Activated CD8-positive, alpha-beta memory T cell treated with anti-CD3 and anti-CD28 coated beads for 4 hours (primary cell): ENCODE data around the gene MPPED2.

ENCODE experiments used
- DNase-seq, 2 donors: peaks; one replicate each; pipeline ENCODE4 v3.0.0-alpha.2; 2020; ENCODE audit warnings: low read depth in 2 of 2

Gene MPPED2

DNA sequence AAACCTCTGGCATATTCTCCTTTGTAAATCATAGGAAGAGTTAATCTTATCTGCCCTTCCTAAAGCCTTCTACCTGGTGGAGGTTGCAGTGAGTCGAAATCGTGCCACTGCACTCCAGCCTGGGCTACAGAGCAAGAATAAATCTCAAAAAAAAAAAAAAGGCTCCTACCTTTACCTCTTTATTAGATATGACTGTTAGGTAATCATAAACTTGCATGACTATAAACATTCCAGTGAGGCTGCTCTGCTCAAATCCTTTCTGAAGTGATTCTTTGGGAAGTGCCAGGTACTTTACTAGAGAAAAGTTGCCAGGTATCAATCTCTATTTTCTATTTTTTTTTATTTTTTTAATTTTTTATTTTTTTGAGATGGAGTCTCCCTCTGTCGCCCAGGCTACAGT is 59.6 kb downstream of the MPPED2 start:
- DNase-seq = no peak

DNA sequence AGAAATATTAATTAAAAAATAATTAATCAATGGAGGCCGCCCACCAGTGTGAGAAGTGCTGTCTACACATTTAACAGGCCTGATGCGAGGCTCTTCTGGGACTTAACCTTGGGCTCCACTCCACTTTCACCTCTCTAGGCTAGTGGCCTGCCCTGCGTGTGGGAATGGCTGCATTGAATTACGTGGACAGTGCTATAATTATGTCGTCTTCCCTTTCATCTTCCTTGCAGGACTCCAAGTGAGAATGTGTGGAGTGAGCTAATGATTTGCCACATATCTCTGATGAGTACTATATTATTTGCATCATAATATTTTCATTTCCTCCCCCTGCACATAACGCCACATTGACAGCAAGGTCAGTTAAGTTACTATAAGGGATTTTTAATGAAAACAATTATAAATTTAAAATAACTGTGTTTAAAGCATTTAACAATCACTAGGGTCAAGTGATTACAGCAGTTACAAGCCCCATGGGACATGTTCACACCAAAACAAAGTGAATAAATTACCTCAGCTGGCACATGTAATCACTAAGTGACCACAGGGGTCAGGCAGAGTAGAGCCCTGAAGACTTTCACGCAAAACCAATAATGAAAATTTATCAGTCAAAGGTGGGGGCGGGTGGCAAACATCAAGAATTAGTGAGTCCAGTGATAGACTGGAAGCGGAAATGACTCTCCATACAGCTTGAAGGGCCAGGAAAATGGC is 63.5 kb downstream of the MPPED2 start:
- DNase-seq = no peak

- DNase-seq = no peak
Observed at GRCh38 chr11:30521297-30522071, 64.7 kb downstream of the MPPED2 start.

DNA sequence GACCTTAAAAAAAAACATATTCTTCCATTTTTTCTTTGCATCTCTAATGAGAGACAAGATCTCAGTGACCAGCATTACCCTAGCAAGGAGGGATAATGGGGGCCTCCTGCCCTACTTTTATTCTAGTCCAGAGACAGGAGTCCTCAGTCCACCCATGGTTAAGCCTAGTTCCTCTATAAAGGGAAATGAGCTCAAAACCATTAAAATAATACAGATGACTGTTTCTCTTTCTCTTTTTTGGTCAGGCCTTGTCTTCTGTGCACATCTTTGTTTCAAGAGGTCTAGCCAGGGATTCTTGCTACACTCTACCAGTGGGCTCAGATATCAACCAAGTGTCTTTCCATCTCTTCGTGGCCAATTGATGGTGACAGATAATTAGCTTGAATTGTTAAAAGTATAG is 73.1 kb downstream of the MPPED2 start:
- no peak for DNase-seq

DNA sequence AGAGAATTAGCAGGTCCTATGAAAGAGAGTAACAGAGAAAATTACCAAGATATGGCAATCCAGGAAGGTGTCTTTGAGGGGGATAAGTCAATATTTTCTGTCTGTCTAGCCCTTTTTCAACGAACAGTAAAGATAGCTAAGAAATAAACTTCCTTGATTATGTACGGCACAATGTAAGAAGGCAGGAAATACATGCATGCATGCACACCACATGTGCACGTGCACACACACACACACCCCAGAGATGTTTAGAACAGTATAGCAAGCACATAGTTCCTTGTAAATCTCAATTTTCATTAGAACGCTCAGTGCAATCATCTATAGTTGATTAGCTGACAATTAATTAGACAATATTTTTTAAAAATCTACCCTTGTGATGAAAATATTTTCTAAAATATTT is 74.7 kb downstream of the MPPED2 start:
- no peak for DNase-seq

- no peak for DNase-seq
Observed at GRCh38 chr11:30510750-30511149, 75.4 kb downstream of the MPPED2 start.

DNA sequence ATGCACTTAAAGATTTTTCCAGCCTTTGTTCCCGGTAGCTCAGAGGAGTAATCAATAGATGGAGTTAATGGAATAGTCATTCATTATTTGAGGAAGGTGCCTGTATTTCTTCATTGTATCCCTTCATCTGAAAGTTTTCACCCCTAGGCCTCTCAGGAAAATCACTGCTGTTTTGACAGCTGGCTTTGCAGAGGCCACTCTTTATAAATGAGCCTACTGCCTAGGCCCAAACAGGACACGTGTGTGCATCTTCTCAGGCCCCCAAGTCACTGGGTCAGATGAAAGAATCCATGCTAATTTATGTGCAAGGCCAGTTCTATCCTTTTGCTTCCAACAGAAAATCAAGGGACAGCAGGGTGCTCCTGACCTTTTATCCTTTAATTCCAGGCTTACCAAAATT is 76.8 kb downstream of the MPPED2 start:
- no peak for DNase-seq

DNA sequence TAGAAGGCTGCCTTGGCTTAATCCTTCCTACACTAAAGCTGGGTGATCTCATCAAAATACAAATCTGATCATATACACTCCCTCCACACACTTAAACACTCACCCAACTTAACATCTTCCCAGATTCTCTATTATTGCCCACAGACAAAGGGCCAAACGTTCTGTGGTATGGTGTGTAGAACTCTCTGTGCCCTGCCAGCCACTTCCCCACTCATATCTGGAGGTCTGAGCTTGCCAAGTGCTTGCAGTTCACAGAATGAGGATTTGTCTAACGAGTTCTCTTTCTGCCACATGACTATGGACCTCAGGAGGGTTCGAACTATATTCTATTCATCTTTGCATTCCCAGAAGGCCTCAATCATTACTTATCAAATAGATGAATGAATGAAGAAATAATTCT is 77.6 kb downstream of the MPPED2 start:
- no peak for DNase-seq

- no peak for DNase-seq
Observed at GRCh38 chr11:30505603-30506002, 80.5 kb downstream of the MPPED2 start.

- DNase-seq = no peak
Observed at GRCh38 chr11:30504468-30504867, 81.7 kb downstream of the MPPED2 start.

DNA sequence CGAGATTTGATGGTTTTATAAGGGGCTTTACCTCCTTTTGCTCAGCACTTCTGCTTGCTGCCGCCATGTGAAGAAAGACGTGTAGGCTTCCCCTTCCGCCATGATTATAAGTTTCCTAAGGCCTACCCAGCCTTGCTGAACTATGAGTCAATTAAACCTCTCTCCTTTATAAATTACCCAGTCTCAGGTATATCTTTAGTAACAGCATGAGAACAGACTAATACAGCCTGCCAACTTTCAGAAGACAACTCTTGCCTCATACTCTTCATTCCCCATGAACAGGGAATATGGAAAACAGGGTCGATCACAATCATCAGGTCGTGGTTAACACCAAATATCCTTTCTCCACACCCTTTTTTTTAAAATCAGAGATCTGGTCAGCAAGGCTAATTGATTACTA is 83.0 kb downstream of the MPPED2 start:
- DNase-seq = no peak

DNA sequence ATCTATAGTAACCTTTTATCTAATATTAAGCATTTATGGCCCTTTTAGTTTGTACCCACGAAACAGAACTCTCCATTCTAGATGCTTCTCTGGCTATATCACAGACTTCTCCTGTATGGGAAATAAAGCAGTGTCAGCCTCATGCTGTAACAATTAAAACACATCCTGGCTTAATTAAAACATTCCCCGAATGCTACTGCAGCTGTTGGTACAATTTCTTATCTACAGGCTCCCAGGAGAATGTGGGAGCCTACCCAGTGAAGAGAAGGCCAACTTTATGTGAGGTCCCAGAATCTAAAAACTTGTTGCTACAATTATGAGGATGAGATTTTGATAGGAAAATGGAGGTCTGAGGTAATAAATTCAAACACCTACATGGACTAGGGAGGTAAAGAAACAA is 83.8 kb downstream of the MPPED2 start:
- DNase-seq = no peak

DNA sequence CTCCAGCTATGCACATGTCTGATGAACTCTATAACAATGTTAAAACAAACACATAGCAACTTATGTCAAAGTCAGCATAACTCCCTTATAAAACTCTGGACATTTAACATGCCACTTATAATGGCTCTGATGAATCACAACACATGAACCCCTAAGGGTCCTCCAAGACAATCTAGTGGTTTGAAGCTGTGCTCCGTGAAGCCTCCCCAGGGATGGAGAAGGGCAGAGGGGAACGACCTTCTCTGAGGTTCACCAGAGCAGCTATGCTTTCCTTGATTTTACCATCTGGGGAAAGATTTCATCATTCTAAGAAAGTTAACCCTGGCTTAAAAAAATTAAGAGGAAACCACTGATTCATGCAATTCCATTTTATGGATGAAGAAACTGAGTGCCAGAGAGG is 84.4 kb downstream of the MPPED2 start:
- no peak for DNase-seq

GRCh38 chr11:30499940-30500339 is 86.2 kb downstream of the MPPED2 start:
- DNase-seq = no peak

- DNase-seq = no peak
Observed at GRCh38 chr11:30497600-30497999, 88.6 kb downstream of the MPPED2 start.

DNA sequence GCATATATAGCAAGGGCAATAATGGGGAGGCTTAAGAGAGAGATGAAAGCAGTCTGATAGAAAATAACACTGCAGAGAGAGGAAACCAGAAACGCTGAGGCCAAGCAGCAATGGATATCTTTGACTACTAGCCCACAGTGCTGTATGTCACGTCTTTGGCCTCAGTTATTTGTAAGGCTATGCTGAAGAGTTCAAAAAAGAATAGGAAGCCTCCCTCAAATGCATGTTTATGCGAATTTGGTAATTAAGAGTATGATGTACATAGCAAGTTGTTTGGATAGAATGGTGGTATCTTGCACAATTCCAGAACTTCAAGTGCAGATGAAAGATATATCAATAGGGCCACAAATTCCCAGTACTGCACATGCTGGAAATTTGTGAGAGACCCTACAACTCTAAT is 89.2 kb downstream of the MPPED2 start:
- no peak for DNase-seq

DNA sequence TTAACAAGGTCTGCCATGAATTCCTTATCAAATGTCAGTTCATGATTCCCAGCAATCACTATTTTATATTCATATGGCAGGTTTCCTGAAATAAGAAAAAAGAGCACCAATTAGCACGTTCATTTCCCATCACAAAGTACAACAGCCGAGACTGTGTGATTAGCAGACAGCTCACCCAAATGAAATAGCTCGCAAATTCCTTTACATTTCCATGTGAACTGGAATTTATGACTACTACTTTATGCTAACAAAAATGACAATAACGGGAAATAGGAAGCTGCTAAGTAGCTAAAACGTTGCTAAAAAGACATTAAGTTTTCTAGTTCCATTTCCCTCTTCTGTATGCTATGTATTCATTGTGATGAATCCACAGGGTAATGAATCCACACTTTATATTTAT is 90.7 kb downstream of the MPPED2 start:
- DNase-seq = no peak

- DNase-seq = no peak
Observed at GRCh38 chr11:30489511-30489910, 96.6 kb downstream of the MPPED2 start.

DNA sequence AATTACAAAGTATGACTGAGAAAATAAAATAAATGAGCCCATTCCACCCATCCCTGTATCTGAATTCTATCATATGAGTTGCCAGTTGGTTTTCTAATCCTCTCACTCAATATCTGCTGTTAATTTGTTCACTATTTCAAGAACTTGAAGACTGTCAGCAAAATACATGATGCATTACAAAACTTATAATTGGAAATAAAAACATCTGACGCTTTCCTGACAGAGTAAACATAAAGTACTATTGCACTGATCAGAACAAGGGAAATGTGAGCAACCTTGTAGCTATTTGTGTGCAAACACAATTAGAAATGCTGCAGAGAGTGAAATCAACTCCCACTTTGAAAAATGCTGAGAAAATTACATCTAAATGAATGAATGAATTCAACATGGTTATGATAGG is 97.1 kb downstream of the MPPED2 start:
- DNase-seq = no peak

- DNase-seq = no peak
Observed at GRCh38 chr11:30488304-30488998, 97.7 kb downstream of the MPPED2 start.

DNA sequence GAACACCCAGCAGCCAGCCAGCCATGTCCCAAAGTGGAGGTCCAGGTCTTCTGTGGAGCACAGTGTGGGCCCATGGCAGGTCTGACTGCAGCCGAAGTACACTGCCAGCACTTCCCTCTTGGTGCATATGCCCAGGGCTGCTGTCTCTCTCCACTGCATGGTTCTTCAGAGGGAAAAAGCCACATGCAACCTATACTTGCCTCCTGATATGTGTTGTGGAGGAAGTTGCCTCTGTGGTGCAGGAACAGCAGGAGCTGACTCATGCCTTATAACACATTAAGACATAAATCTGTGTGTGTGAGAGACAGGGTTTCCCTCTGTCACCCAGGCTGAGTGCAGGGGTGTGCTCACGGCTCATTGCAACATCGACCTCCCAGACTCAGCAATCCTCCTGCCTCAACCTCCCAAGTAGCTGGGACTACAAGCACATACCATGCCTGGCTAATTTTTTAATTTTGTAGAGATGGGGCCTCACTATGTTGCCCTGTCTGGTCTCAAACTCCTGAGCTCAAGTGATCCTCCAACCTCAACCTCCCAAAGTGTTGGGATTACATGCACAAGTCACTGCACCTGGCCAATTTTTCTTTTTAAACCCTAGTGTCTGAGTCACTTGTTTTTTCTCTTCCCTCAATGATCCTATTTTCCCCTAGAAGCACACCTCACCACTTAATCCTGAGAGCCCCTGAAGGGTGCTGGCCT is 98.8 kb downstream of the MPPED2 start:
- DNase-seq = no peak

GRCh38 chr11:30485756-30486155 is 100.4 kb downstream of the MPPED2 start:
- DNase-seq = no peak
